Loucy (cell line): Measurements from ENCODE around the gene TGM3.

Experiments
- CTCF ChIP-seq: fragments of 200-600 bp; sonication (generic); conservative IDR thresholded peaks from 2 replicates; pipeline ENCODE4 v1.5.1; 2014; ENCODE audit warnings: mild to moderate bottlenecking, antibody characterized with exemption, low read length
- EZH2phosphoT487 ChIP-seq: fragments of 200-600 bp; IDR thresholded peaks from 2 replicates; pipeline ENCODE4 v1.6.1; 2018; ENCODE audit warnings: antibody characterized with exemption, mild to moderate bottlenecking, moderate library complexity, borderline replicate concordance

- TF ChIP-seq CTCF (no peak), EZH2phosphoT487 (no peak)
Measured at GRCh38 chr20:2326046-2326445, 30.2 kb downstream of the TGM3 start.
